OCI-LY3 (cell line): Measurements from ENCODE around the gene GRIK4.

Experiments
- H2AFZ ChIP-seq: fragments of 200-600, 300-600 bp; shearing (Covaris generic); 2 replicates; pipeline ENCODE4 v1.6.0; 2014; ENCODE audit warnings: antibody characterized with exemption, low read depth, low read length
- H3K27ac ChIP-seq: fragments of 200-600, 300-600 bp; sonication (generic); 2 replicates; pipeline ENCODE4 v1.5.1; 2014; ENCODE audit warnings: mild to moderate bottlenecking, low read length, moderate library complexity, mixed read lengths
- H3K27me3 ChIP-seq: fragments of 200-600, 300-600 bp; sonication (generic); 2 replicates; pipeline ENCODE4 v1.6.1; 2014; ENCODE audit warnings: low read depth, low read length, mixed read lengths
- H3K36me3 ChIP-seq: fragments of 200-600, 300-600 bp; sonication (generic); replicated peaks from 2 replicates; pipeline ENCODE3; 2014; ENCODE audit warnings: low read depth, low read length, mixed read lengths
- H3K4me1 ChIP-seq: fragments of 300-600, 200-600 bp; sonication (generic); 2 replicates; pipeline ENCODE4 v1.6.1; 2014; ENCODE audit warnings: low read length, mixed read lengths
- H3K4me2 ChIP-seq: fragments of 200-600, 300-600 bp; sonication (generic); 2 replicates; pipeline ENCODE4 v1.6.1; 2014; ENCODE audit warnings: low read length, mixed read lengths
- H3K4me3 ChIP-seq: fragments of 300-600, 200-600 bp; sonication (generic); 2 replicates; pipeline ENCODE4 v1.5.1; 2014; ENCODE audit warnings: antibody characterized with exemption, mild to moderate bottlenecking, low read length, moderate library complexity
- H3K79me2 ChIP-seq: fragments of 300-600, 200-600 bp; shearing (Covaris generic); 2 replicates; pipeline ENCODE4 v1.6.1; 2014; ENCODE audit warnings: mild to moderate bottlenecking, low read length, mixed read lengths
- H3K9ac ChIP-seq: fragments of 300-600, 200-600 bp; shearing (Covaris generic); 2 replicates; pipeline ENCODE4 v1.6.0; 2014; ENCODE audit warnings: mild to moderate bottlenecking, low read length, moderate library complexity
- H3K9me3 ChIP-seq: fragments of 200-600, 300-600 bp; shearing (Covaris generic); 2 replicates; pipeline ENCODE4 v1.6.1; 2014; ENCODE audit warnings: low read length, mixed read lengths; ENCODE audit not compliant: insufficient read depth
- H4K20me1 ChIP-seq: fragments of 200-600, 300-600 bp; sonication (generic); 2 replicates; pipeline ENCODE4 v1.6.1; 2016; ENCODE audit warnings: low read length, mixed read lengths; ENCODE audit not compliant: insufficient read depth
- EZH2phosphoT487 ChIP-seq: fragments of 200-600 bp; shearing (Covaris generic); IDR thresholded peaks from 2 replicates; pipeline ENCODE4 v1.6.1; 2018; ENCODE audit warnings: antibody characterized with exemption, mixed run types, low read depth
- TF ChIP-seq, protein P1 (sequence below): fragments of 200-600, 300-600 bp; sonication (generic); IDR thresholded peaks from 2 replicates; pipeline ENCODE4 v1.5.1; 2014; ENCODE audit warnings: antibody characterized with exemption, low read length, low read depth

The GRIK4 gene

DNA sequence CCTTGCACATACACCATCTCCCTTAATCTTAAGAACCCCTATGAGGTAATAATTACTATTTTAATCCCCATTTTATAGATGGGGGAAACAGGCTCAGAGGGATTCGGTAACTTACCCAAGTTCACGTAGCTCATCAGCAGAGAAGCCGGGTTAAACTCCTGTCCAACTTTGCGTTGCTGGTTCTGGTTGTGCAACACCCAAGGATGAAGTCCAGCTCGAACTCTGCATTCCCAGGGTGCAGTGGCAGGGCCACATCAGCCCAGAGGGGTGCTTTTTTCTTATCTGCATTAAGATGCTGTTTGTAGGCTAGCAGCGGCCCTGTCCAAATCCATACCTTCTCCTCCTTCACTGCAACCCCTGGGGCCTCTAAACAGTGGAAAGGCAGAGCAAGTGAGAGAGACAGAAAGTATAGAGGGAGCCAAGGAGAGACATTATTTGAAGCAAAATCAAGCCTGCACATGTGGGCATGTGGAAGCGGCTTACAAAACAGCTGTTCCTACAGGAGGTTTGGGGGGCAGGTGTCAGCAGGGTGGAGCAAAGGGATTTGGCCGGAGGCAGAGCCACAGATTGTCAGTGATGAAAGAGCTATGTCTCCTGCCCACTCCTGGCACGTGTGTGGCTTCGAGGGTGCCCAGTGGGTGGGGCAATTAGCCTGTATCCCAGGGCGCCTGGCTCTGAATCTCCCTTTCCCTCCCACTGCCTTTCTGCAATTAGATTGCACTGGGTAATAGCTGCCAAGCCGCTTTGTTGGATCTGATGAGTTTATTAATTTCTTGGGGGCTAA is 382.8 kb downstream of the GRIK4 start:
- Histone ChIP-seq H3K4me1 (no peaks in the 10 kb centered on the region), H4K20me1 (no peaks in the 10 kb centered on the region), H3K9me3 (no peaks in the 10 kb centered on the region), H3K27ac (no peak overlapping the region), H3K4me2 (no peak overlapping the region), H3K27me3 (peaks cover 23% of the 10 kb centered on the region), H3K9ac (no peak overlapping the region), H3K79me2 (no peaks in the 10 kb centered on the region), H3K36me3 (no peaks in the 10 kb centered on the region), H2AFZ (no peak overlapping the region), H3K4me3 (no peak overlapping the region)
- no peak for TF ChIP-seq EZH2phosphoT487
- TF ChIP-seq, protein P1, sequence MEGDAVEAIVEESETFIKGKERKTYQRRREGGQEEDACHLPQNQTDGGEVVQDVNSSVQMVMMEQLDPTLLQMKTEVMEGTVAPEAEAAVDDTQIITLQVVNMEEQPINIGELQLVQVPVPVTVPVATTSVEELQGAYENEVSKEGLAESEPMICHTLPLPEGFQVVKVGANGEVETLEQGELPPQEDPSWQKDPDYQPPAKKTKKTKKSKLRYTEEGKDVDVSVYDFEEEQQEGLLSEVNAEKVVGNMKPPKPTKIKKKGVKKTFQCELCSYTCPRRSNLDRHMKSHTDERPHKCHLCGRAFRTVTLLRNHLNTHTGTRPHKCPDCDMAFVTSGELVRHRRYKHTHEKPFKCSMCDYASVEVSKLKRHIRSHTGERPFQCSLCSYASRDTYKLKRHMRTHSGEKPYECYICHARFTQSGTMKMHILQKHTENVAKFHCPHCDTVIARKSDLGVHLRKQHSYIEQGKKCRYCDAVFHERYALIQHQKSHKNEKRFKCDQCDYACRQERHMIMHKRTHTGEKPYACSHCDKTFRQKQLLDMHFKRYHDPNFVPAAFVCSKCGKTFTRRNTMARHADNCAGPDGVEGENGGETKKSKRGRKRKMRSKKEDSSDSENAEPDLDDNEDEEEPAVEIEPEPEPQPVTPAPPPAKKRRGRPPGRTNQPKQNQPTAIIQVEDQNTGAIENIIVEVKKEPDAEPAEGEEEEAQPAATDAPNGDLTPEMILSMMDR = no peak

DNA sequence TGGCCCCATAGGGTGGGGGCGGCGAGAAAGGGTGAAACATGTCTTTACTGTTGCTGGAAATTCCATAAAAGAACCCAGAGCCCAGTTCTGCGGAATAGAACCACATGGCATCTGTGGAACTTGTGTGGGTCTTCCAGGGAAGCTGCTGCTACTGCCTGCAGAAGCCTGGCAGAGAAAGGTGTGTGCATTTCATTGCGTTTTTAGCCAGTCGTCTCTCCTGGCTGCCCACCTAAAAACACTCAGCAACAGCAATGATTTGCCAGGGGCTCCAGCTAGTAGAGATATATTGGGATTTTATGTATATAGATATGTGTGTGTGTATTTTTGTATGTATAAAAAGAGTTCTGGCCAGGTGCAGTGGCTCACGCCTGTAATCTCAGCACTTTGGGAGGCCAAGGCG is 385.1 kb downstream of the GRIK4 start:
- H3K9me3 ChIP-seq = no peaks in the 10 kb centered on the region
- no peaks in the 10 kb centered on the region for H4K20me1 ChIP-seq
- no peak overlapping the region for H2AFZ ChIP-seq
- no peak overlapping the region for H3K9ac ChIP-seq
- no peak overlapping the region for H3K4me3 ChIP-seq
- TF ChIP-seq EZH2phosphoT487 = no peak
- TF ChIP-seq, protein P1 = no peak
- H3K4me2 ChIP-seq = no peak overlapping the region
- H3K36me3 ChIP-seq = no peaks in the 10 kb centered on the region
- H3K27ac ChIP-seq = no peak overlapping the region
- peaks cover 42% of the 10 kb centered on the region for H3K27me3 ChIP-seq
- H3K79me2 ChIP-seq = no peaks in the 10 kb centered on the region
- H3K4me1 ChIP-seq = no peaks in the 10 kb centered on the region

DNA sequence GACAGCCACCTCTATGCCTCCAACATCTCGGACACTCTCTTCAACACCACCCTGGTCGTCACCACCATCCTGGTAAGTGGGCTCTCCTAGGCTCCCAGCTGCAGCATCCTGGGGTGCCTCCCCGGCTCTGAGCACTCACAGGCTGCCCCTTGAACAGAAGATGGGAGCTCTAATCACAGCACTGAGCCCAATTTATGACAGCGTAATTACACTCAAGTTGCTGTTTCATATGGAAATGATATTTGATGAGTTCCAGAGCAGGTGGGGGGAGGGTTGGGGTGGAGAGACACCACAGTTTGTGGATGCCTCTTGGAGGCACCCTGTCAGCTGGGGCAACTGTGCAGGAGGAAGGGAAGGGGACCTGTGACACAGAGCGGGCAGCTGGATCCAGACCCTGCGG is 387.0 kb downstream of the GRIK4 start:
- no peaks in the 10 kb centered on the region for H3K36me3 ChIP-seq
- H3K27me3 ChIP-seq = peaks cover 37% of the 10 kb centered on the region
- H4K20me1 ChIP-seq = no peaks in the 10 kb centered on the region
- no peak overlapping the region for H3K4me2 ChIP-seq
- H3K9me3 ChIP-seq = no peaks in the 10 kb centered on the region
- no peak overlapping the region for H3K27ac ChIP-seq
- no peak for TF ChIP-seq EZH2phosphoT487
- TF ChIP-seq, protein P1 = no peak
- H3K4me1 ChIP-seq = no peaks in the 10 kb centered on the region
- H3K79me2 ChIP-seq = no peaks in the 10 kb centered on the region
- no peak overlapping the region for H3K4me3 ChIP-seq
- no peak overlapping the region for H2AFZ ChIP-seq
- no peak overlapping the region for H3K9ac ChIP-seq

DNA sequence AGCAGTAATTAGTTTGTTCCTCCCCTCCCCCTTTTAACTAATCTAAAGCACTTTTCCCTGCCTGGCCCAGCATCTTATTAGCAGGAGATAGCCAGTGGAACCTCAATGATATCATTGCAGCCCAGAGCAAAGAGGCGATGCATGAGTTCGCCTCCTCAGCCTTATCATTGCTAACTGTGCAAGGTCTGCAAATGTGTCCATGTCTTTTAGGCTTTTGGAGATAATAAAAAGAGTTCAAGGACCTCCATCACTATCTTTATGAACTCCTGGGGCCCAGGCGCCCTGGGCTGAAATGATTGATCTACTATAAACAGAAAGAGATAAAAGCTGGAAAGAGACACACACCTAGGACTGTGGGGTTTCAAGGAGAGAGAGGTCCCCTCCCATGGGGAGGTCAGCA is 388.2 kb downstream of the GRIK4 start:
- H3K79me2 ChIP-seq = no peaks in the 10 kb centered on the region
- H3K27me3 ChIP-seq = peaks cover 41% of the 10 kb centered on the region
- H3K9ac ChIP-seq = no peak overlapping the region
- no peaks in the 10 kb centered on the region for H3K9me3 ChIP-seq
- no peak overlapping the region for H3K4me3 ChIP-seq
- no peak overlapping the region for H3K27ac ChIP-seq
- no peak overlapping the region for H3K4me2 ChIP-seq
- no peaks in the 10 kb centered on the region for H3K4me1 ChIP-seq
- no peak overlapping the region for H2AFZ ChIP-seq
- TF ChIP-seq EZH2phosphoT487 = no peak
- TF ChIP-seq, protein P1 = no peak
- no peaks in the 10 kb centered on the region for H4K20me1 ChIP-seq
- H3K36me3 ChIP-seq = no peaks in the 10 kb centered on the region
